GM19468 (cell line): ENCODE data around the gene ZC3H10.

Experiments used
- ATAC-seq: cut with Tn5 transposase; IDR thresholded peaks from one replicate; pipeline ENCODE4 v1.9.1; 2021; ENCODE audit warnings: mild to moderate bottlenecking, moderate library complexity, moderate number of reproducible peaks; ENCODE audit not compliant: unreplicated experiment; ENCODE audit errors: extremely low read depth

ZC3H10 gene

DNA sequence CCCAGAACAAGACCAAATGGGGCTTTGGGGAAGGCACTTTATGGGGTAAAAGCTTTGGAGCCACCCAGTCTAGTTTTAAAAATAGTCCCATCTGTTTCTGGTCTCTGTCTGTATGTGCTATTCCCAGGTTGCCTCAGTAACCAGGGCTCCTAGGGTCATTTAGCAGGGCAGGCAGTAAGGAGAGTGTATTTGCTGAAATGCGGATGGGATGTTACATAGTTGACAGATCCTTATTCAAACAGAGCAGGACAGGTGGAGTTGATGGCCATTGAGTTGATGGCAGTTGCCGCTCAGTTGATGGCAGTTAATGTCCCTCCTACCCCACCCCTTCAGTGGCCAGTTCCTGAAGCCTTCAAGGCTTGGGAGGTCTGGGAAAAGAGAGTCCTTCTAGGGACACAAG, 4.6 kb downstream of the ZC3H10 start:
- ATAC-seq, result no peak

DNA sequence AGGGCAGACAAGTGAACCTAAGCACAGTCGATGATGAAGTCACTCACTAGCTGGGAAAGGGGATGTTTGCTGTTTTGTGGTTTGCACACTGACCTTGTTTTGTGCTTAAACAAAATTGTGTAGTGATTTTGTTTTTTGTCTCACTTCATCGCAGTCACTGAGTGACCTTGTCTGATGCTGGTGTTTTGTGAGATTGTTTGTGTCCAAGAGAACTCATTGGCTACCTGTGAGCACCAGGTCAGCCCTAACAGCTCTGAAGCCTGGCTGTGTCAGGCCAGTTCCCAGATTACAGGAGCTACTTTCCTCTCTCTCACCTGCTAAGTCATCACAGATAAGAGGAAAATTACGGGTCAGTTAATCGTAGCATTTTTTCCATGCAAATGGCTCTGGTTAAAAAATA, 6.1 kb downstream of the ZC3H10 start:
- no peak for ATAC-seq

DNA sequence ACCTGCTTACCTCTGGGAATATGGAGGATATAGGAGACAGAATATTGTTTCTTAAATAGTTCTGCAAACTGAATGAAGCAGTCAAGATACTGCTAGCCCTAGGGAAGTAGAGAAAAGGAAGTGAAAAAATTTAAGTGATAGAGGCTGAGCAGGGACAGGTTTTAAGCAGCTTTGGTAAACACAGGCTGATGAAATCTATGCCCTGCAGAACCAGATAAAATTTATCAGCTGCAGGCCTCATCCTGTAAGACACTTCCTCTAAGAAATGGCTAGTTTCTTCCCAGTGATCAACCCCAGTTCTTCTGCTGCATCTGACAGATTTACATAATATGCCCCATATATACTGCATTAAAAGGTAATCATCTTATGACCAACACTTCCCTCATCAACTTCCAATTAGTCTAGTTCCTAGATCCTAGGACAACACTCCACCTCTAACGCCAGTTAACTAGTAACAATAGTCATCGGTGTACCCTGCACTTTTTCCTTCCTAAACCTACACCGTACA, 8.7 kb downstream of the ZC3H10 start:
- no peak for ATAC-seq

DNA sequence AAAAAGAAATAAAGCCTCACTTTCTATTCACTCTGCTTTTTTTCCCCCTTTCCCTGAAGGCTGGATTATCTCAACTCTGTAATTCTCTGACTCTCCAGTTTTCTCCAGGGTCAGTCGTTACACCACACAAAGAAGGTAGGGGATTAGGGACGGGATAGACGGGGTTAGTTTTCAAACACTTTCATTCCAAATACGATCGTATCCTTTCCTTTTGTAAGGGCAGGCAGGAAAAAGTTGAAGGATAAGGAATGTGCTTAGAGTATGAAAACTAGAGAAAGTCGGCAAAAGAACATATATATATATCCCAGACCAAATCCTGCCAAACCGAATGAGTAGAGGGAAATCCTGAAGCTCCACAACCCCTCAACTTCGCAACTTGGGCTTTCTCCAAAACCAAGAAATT, 9.4 kb downstream of the ZC3H10 start:
- no peak for ATAC-seq

DNA sequence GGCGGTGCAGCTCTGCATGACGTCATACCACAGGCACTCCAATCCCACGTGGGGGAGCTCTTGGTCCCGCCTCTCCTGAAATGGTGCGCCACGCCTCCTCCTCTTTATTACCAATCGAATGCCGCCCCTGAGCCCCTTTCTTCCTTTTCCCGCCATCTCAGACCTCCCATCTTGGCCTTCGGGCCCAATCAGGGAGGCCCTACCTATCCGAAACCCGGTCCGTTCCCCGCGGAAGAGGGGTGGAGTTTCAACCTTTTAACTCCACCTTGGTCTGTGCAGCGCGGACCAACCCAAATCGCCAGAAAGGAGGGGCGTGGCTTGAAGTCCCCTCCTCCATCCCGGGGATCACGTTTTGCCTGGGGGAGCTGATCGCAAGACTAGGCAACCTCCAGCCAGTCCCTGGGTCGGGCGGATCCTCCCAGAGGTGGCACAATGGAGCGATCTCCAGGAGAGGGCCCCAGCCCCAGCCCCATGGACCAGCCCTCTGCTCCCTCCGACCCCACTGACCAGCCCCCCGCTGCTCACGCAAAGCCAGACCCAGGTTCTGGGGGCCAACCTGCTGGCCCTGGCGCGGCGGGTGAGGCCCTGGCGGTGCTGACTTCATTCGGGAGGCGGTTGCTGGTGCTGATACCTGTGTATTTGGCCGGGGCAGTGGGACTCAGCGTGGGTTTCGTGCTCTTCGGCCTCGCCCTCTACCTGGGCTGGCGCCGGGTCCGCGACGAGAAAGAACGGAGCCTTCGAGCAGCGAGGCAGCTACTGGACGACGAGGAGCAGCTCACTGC, 10.0 kb downstream of the ZC3H10 start, which contains the start of gene ESYT1:
Gene ESYT1 (plus strand): TSS at position 380 of the 782 bp plus-strand sequence. CDS start 53 bp downstream, at position 433.
- ATAC-seq, result peak; percentile 85

DNA sequence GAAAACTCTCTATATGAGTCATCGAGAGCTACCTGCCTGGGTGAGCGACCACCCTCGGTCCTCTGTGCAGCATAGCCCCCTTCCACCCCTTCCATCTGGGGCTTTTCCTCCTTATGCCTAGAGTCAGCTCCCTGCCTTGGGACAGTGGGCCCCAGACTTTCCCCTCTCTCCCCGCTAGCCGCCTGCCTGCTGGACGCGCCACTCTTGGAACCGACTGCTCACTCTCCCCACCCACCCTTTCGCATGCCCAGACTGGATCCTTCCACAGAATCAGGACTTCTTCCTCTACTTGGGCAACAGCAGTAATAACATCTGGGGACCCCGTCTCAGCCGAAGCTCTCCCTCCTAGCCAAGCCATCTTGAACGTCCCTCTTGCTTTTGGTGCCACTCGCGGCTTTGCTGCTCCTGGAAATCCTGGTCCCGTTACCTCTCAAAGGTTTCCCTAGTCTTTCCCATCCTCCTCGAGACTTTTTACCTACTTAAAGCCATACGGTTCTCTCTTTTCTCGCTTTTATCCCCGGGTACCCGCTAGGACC, 10.7 kb downstream of the ZC3H10 start:
- no peak for ATAC-seq

DNA sequence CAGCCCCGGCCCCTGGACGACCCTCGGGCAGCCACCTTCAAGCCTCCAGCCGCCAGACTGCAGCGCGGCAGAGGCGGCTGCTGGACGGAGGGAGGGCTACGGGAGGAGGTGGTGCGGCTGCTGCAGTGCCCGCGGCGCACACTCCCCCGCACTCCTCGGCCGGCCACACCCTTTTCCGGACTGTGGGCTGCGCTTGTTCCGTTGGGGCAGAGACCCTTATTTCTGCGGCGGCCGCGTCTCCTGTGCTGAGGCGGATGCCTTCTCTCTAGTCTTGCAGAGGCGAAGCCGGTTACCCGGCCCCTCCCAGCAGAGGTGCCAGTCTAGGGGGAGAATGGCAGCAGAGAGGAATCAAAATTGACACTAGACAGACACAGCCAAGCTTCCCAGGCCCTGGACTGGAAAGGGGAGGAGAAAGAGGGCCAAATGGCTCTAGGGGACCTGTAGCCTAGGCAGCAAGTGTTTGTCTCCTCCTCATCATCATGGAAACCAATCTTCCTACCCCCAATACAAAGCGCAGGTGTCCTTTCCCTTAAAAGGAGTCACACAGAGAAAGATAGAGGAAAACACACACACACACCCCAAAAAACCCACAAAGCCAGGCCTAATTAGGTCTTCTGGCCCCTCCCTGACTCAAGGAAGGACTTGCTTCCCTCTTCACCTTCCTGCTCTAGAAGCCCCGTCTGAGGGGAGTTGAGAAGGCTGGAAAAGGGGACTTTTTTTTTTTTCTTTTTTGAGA, 11.3 kb downstream of the ZC3H10 start:
- ATAC-seq, result no peak

DNA sequence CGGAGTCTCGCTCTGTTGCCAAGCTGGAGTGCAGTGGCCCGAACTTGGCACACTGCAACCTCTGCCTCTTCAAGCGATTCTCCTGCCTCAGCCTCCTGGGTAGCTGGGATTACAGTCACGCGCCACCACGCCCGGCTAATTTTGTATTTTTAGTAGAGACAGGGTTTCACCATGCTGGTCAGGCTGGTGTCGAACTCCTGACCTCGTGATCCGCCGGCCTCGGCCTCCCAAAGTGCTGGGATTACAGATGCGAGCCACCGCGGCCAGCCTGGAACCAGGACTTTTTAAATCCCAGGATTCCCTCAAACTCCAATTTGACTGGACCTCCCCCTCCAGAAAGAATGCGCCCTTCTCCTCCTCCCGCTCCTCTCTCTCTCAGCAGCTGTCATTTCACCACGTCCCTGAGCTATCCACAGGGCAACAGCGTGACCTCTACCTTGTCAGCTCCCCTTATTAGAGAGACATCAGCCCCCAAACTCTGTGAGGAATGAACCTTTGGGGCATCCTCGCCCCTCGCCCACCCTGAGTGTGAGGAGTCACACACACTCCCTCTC, 12.0 kb downstream of the ZC3H10 start:
- no peak for ATAC-seq

DNA sequence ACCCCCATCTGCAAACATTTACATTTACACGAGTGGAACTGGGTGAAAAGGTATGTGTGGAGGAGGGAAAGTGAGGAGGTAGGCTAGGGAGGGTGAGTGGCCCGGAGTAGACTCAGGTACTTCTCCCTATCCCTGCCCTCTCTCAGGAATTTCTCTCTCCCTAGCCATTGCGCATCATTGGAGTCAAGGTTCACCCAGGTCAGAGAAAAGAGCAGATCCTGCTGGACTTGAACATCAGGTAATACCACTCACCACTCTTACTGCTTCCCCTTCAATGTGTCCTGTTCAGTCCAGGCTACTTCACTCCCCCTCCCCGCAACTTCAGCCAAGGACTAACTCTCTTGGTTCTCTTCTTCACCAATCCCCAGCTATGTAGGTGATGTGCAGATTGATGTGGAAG, 12.8 kb downstream of the ZC3H10 start:
- ATAC-seq, result no peak

DNA sequence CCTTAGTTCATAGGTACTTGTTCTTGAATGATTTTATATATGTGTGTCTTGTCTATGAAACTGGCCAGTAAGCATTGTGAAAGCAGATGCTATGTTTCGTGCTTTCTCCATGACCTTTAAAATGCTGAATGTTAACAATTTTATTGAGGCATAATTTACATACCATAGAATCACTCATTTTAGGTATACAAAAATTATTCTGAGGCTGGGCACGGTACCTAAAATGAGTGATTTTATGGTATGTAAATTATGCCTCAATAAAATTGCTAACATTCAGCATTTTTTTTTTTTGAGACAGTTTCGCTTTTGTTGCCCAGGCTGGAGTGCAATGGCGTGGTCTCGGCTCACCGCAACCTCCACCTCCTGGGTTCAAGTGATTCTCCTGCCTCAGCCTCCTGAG, 16.8 kb downstream of the ZC3H10 start:
- no peak for ATAC-seq

DNA sequence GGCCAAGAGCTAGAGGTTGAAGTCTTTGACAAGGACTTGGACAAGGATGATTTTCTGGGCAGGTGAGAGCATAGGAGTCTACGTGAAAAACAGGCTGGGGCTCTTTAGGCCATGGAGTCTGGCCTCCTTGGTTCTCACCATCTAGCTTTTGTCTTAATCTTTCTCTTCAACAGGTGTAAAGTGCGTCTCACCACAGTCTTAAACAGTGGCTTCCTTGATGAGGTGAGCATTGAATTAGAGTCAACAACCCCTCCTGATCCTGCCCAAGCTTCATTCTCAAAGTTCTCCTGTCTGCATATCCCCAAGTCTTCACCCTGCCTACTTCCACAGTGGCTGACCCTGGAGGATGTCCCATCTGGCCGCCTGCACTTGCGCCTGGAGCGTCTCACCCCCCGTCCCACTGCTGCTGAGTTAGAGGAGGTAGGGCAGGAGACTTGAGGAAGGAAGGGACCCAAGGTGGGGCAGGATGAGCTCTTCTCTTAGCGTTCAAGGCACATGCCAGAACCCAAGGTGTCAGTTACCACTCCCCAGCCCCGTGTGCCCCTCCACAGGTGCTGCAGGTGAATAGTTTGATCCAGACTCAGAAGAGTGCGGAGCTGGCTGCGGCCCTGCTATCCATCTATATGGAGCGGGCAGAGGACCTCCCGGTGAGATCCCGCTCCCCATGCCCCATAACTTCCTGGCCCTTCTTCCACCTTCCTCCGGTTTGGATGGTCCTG, 19.9 kb downstream of the ZC3H10 start:
- no peak for ATAC-seq

DNA sequence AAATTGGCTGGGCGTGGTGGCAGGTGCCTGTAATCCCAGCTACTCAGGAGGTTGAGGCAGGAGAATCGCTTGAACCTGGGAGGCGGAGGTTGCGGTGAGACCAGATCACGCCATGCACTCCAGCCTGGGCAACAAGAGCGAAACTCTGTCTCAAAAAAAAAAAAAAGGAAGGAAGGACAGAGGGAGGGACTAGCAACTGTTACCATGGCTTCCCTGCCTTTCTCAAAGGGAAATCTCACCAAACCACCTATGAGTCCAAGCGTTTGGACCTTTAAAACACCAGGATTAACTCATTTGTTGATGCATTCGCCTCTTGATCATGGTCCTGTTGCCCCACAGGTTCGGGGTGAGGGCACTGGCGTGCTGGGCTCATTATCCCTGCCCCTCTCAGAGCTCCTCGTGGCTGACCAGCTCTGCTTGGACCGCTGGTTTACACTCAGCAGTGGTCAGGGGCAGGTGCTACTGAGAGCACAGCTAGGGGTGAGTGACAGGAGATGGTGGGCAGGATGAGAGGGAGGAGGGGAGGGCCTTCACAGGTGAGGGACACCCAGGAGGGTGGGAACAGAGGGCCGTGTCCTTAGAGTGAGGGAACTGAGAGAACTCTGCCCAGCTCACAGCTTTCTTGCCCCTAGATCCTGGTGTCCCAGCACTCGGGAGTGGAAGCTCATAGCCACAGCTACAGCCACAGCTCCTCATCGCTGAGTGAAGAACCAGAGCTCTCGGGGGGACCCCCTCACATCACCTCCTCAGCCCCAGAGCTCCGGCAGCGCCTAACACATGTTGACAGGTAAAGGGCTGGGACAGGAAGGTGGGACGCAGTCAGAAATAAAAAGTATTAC, 24.1 kb downstream of the ZC3H10 start:
- no peak for ATAC-seq

DNA sequence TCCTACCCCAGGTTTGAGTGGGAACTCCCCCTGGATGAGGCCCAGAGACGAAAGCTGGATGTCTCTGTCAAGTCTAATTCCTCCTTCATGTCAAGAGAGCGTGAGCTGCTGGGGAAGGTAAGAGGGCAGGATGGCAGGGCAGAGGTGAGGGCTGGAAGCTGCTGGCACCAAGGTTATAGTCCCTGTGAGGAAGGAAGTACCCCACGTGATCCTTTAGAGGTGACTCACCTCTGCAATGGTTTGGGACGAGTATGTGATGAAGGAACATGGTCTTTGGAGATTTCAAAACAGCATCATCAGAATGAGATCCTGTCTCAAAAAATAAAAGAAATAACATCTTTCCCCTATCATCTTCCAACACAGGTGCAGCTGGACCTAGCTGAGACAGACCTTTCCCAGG, 25.2 kb downstream of the ZC3H10 start:
- no peak for ATAC-seq

DNA sequence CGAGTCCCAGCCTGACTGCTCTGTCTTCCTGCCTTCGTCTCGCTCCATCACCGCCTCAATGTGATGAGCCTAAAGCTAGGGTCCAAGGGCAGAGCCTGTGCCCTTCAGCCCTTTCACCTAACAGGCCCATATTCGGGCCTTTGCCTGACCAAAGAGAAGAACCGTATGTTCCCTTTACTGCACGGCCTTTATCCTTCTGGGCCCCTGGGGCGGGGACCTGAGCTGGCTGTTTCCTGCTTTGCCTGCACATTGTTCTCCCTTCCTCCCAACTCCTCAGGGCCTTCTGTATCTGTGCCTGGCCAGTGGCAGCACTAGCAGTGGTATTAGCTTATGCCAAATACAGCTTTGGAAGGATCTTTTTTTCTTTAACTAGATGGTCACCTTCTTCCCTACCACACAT, 25.8 kb downstream of the ZC3H10 start:
- ATAC-seq, result no peak

DNA sequence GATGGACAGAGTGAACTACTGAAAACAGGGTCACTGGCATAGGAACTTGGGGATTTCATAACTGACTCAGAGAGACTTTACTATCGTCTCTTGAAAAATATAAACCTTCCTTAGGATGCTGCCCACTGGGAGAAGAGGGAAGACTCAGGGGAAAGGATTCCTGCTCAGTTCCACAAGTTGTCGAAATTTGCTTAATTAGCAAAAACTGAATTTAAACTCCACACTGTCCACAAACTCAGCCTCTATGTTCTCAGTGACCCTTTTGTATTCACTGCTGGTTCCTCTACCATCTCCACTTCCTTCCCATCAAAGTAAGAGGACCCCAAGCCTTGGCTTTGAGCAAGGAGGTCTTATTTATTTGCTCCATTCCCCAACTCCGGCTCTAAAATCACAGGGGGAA, 27.2 kb downstream of the ZC3H10 start:
- ATAC-seq, result no peak

DNA sequence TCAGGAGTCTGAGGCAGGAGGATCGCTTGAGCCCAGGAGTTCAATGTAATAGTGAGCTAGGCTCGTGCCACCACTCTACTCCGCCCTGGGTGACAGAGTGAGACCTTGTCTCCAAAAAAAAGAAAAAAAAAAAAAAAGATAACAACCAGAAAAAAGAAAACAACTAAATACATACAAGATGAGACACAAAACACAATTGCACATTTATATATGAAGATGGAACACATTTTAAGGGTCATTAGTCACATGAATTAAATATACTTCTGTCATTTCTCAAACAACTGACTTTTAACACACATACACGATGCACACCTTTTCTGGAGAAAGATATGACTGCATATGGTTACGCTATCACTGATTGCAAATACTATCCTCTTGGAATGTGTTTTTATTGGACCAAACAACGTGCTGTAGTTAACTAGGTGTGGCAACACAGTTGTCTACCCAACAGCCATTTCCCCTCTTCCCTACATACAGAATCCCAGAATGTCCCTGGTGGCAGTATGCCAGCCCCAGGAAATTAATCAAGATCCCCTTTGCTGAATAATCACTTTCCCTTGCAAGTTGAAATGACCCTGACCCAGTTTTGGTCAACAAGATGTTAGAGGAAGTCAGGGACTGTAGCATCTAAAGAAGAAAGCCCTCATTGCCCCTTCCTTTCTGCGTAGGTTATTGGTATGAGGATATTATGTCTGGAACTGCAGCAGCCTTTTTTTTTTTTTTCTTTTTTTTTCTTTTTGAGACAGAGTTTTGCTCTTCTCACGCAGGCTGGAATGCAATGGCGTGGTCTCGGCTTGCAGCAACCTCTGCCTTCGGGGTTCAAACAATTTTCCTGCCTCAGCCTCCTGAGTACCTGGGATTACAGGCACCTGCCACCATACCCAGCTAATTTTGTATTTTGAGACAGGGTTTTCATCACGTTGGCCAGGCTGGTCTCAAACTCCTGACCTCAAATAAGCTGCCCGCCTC, 28.7 kb downstream of the ZC3H10 start:
- no peak for ATAC-seq

DNA sequence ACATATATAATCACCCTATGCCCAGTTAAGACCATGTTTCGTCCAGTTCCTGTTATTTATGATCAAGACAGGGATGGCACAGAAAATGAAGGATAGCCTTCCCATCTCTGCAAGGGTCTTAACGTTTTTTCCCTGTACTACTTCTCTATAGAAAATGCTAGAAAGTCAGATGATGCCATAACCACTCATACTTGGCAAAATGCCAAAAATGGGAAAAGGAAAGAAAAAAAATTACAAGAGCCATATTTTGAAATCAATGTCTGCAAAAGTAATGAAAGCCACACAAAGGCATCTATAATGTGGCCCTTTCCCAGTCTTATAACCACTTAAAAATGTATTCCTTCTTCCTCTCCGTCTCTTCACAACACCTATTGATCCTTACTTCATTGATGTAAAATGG, 32.5 kb downstream of the ZC3H10 start:
- no peak for ATAC-seq

DNA sequence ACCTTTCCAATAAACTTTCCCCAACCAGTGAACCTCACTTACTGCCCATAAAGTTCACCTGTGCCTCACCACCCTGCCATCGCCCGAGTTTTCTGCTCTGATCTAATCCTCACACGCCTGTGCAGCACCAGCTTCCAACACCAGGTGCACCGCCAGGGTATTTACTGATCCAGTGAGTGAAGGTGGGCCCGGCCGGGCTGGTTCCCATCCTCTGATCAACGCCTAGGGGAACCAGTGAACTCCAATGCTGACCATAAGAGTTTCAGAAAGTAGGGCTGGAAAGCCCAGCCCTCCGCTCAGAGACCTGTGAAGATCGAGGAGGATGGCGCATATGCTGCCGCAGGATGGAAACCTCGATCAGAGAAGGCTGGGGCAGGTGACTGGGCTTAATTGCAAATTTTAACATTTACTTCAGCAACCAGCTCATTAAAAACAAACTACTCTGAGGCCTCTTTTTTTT, 33.6 kb downstream of the ZC3H10 start:
- ATAC-seq, result peak; percentile 24
